ENCODE results near the gene ELL3.
"Not testable (repeated sequence)": the region's sequence is repeated elsewhere in the genome, so short reads cannot be mapped to it uniquely, and the experiment has no call there.

Gene ELL3

DNA sequence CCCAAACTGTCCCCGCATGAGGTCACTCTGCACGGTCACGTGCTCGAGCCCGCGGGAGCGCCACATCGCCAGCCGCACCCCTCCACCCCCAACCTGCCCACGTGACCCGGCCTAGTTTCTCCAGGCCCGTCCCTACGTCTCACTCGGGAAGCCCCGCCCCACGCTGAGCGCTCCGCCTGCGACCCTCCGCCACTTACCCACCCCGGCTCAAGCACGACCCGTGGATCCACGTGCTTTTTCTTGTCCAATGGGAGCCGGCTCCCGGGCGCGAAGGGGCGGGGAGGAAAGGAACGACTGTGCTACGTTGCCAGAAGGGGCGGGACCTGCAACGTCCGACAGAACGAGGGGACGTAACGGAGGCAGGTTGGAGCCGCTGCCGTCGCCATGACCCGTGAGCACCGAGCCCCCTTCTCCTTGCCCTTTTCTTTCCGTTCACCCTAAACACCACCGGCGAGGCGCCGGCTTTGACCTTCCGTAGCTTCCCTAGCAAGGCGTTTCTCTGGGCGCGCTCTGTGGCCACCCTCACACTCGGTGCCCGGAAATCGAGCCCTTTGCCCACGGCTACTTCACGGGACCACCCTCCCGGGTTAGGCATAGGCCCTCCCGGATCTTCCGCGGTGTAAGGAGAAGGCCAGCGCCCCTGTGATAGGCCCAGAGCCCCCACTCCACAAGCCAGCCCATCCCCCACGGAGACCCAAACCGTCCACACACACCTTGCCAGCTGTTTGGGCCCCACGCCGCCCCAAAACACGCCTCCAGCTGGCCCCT lies 15.4 kb upstream of the ELL3 start, which contains the start of gene SERF2:
Gene SERF2 (plus strand): TSS at position 328 of the 768 bp plus-strand sequence. CDS start 57 bp downstream, at position 385.
- DNase-seq, result peak; percentile 100

GRCh38 chr15:43789409-43789808 lies 12.6 kb upstream of the ELL3 start:
- DNase-seq, result no peak

GRCh38 chr15:43779016-43779415 lies 2.2 kb upstream of the ELL3 start:
- DNase-seq, result no peak

- DNase-seq, result peak; percentile 93
These were observed 625 bp upstream of the ELL3 start for GRCh38 chr15:43777267-43777914.

DNA sequence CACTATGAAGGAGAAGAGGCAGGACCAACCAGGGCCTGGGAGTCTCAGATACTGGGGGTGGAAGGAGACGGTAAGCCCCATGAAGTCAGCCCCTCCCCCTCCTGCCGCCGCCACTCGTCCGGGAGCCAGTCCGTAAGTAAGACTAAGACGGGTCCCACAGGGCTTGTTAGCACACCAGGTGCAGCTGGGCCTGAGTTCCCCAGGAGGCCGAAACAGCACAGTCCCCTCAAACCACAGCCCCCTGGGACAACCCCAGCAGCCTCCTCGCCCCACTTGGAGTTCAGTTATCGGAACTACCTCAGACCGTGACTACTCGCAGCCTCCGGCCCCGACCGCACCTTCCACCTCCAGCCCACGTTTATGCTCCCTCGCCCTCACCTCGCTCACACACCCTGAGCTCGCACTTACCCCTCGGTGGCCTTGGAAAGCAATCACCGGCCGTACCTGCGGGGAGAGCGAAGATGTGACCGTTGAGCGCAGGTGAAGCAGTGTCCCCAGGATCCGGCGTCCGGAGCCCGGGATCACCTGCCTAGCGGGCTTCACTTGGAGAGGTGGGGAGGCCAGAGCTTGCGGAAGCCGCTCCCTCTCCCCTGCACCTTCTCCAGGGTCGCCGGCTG lies 557 bp downstream of the ELL3 start:
- DNase-seq, result no peak

GRCh38 chr15:43775411-43775965 lies 1.3 kb downstream of the ELL3 start:
- DNase-seq, result no peak

GRCh38 chr15:43774062-43774461 lies 2.7 kb downstream of the ELL3 start:
- DNase-seq, result no peak

- DNase-seq, result no peak
These were observed 4.1 kb downstream of the ELL3 start for GRCh38 chr15:43772624-43773023.

DNA sequence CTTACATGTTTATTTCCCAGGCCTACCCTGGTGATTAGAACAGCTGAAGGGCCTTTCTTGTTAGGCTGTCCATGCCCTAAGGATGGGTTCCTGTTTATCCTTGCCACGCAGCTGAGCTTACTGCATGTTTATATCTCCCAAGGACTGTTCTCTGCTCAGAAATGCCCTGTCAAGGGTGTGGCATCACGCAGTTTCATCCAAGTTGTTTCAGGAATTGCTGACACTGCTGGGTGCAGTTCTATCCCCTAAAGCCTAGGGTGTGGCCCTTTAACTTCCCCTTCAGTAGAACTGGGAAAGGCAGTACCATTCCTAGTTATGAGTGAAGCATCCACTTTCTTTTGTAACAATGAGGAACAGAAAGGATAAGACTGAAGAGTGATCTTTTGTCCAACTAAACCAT lies 5.0 kb downstream of the ELL3 start:
- no peak for DNase-seq

- peak; percentile 84 for DNase-seq
These were observed 7.1 kb downstream of the ELL3 start for GRCh38 chr15:43769584-43770228.

DNA sequence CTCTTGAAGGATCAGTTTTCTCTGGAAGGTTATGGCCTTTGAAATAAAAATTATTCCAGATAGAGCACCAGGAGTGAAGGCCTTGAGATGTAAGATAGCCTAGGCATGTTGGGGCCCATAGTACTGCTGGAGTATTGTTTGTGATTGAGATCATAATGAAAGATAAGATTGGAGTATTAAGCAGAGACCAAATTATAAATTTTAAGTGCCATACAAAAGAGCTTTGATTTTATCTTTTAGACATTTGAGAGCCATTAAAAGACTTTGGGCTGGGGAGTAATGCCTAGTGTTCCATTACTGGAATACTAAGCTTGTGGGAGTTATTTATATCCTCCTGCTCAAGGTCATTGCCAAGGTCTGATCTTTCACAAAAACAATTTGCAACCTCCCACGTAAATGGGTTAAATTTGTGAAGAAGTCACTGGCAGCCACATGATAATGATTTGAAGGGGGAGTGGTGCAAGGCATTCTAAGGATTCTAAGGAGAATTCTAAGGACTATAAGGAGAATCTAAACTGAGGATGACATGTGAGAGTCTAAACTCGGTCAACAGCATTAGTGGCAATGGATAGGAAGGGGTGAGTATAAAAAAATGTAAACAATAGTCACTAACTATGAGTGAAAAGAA lies 12.8 kb downstream of the ELL3 start:
- DNase-seq, result no peak

DNA sequence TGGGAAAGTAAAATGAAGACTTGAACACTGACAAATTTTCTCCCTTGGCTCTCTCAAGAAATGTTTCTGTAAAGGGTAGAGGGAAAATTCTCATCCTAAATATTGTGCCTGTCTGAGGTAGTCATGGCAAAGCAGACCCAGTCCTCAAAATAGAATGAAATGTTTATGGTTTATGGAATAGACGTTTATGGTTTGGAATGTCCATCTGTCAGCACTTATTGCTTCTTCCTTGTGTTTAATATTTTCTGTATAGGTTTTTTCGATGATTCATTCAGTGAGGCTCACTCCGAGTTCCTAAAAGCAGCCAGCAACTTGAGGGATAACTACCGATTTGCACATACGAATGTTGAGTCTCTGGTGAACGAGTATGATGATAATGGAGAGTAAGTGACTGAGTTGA lies 13.9 kb downstream of the ELL3 start:
- DNase-seq, result no peak

DNA sequence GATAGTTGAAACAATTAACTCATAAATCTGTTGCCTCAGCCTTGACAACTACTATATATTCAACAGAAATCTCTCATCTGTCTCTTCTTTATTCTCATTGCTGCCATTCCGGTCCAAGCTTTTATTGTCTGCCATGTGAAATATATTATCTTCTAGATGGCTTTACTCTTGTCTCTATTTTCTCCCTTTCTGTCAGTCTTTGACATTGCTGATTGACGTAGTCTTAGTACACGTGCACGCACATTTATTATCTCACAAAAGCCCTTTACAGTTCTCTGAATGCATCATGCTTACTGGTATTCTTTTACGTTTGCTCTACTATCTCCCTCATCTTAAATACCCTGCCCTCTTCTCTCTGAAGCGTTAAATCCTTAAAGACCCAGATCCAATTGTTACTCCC lies 24.9 kb downstream of the ELL3 start:
- no peak for DNase-seq

- peak; percentile 78 for DNase-seq
These were observed 26.9 kb downstream of the ELL3 start for GRCh38 chr15:43749690-43750345.

DNA sequence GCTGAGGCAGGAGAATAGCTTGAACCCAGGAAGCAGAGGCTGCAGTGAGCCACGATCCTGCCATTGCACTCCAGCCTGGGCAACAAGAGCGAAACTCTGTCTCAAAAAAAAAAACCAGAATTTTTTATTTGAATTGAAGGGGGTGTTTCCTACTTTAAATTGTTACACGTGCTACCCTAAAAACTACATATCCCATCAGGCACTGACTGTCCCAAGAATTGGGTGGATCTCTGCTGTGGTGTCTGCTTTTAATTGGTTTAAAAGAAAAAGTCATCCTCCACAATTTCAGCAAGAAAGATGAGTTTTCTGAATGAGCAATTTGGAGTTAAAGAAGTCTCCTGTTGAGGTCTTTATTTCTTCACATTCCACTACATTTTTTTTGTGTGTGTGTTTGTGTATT lies 28.4 kb downstream of the ELL3 start:
- DNase-seq, result no peak

DNA sequence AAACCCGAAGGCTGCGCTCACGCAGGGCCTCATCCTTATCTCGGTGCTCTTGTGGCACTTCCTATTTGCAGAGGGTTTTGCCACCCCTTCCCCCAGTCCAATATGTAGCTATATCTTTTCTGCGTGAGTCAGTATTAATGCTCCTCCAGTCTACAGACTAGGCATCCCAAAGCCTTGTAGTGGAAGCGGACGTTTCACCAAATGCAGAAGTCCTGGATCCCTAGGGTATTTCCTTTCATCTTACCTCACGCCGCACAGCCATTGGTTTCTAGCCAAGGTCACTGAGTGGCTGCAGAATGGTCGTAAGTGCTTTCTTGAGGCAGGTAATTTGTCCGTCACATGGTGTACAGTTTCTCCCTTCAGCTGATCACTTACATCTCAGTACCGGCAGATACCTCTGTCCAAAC lies 29.9 kb downstream of the ELL3 start:
- DNase-seq, result not testable (repeated sequence)

DNA sequence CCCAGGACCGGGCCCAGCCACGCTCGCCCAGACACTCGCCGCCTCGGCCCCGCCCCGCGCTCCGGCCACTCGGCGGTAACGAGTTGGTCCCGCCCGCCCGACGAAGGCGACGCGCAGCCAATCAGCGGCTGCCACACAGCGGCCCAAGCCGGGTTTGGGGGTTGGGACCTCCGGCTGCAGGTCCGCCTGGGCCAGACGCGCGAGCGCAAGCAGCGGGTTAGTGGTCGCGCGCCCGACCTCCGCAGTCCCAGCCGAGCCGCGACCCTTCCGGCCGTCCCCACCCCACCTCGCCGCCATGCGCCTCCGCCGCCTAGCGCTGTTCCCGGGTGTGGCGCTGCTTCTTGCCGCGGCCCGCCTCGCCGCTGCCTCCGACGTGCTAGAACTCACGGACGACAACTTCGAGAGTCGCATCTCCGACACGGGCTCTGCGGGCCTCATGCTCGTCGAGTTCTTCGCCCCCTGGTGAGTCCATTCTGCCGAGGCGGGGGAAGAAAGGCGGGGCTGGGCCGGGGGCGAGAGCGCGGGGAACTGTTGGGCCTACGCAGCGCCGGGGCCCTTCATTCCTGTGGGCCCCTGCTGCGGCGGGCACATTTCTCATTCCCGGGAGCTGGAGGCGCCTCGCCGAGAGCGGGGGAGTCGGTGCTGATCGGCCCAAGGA lies 30.4 kb downstream of the ELL3 start, which contains the start of gene PDIA3:
Gene PDIA3 (plus strand): TSS at position 194 of the 658 bp plus-strand sequence. CDS start 102 bp downstream, at position 296.
- DNase-seq, result peak; percentile 96

DNA sequence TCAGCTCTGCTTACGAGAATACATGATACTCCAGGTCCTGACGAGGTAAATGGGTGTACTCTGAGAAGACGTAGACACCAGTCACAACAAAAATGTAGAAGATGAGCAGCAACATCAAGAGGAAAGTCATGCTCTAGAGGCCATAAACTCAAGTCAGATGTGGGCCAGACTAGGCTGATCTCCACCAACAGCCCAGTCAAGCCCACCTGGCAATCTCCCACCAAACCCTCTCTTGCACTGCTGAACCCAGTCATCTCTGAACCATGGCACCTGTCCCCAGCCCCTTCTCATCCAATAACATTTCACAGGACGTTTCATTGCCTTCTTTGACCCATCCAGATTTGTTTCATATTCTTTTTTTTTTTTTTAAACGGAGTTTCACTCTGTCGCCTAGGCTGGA lies 41.4 kb downstream of the ELL3 start:
- DNase-seq, result no peak

DNA sequence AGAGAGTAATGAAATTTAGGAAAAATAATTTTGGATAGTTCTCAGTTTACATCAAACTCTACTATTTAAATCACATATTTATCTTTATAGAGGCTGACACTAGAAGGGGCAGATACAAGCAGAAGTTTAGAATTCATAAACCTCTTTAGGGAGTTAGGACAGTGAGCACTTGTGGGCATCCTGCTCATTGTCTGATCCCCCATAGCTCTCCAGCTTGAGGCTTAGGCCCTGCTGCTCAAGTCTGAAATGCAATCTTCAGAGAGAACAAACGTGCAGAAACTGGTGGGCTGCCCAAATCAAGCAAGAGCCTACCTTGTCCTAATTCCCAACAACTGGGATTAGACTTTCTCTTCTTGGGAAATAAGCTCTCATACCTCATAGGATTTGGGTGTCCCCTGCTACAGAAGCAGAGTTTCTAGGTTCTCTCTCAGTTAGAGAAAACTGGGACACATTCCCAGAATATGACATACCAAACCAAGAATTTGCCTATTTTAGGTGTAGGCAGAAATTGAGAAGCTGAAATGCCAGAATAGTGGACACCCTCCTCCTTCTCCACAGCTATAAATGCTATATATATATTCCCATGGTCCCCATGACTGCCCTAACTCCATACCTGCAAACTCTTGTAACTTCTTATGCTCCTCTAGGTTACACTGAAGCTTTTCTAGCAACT lies 48.6 kb downstream of the ELL3 start:
- not testable (repeated sequence) for DNase-seq

- DNase-seq, result not testable (repeated sequence)
These were observed 50.5 kb downstream of the ELL3 start for GRCh38 chr15:43726306-43726705.

GRCh38 chr15:43723151-43723550 lies 53.6 kb downstream of the ELL3 start:
- no peak for DNase-seq

Data from activated effector memory CD4-positive, alpha-beta T cell treated with anti-CD3 and anti-CD28 coated beads, Interleukin-2, amount 50 U/mL, for 16 hours (primary cell).